Mucosa of descending colon (tissue), 3 donors: ENCODE results near the gene ESR2. TPM values are rescaled to one million over a fixed set of nuclear protein-coding genes. Genes with fewer than 3 reads are reported as not detected.

Source experiments
- ATAC-seq: fragments of 200-7000 bp; cut with Tn5 transposase; one replicate; pipeline ENCODE4 v1.9.1; 2020; ENCODE audit warnings: mild to moderate bottlenecking, moderate library complexity
- DNase-seq, 3 donors: peaks; one replicate each; pipeline ENCODE4 v3.0.0-alpha.2; 2020
- H3K36me3 ChIP-seq: fragments of 200-600 bp; one replicate; pipeline ENCODE4 v1.8.0; 2021; ENCODE audit warnings: low read depth, mild to moderate bottlenecking
- H3K4me1 ChIP-seq: fragments of 200-600 bp; one replicate; pipeline ENCODE4 v1.8.0; 2021; ENCODE audit warnings: low read depth, mild to moderate bottlenecking
- H3K4me3 ChIP-seq: fragments of 200-600 bp; one replicate; pipeline ENCODE4 v1.8.0; 2021; ENCODE audit warnings: mild to moderate bottlenecking
- H3K9me3 ChIP-seq: fragments of 200-600 bp; one replicate; pipeline ENCODE4 v1.8.0; 2021; ENCODE audit warnings: mild to moderate bottlenecking
- CTCF ChIP-seq: fragments of 200-600 bp; IDR thresholded peaks from one replicate; pipeline ENCODE4 v1.8.0; 2022; ENCODE audit warnings: antibody characterized with exemption, mild to moderate bottlenecking
- intact Hi-C, 2 donors: fragments of 100-400 bp; cut with DNase I in 1 of 2; cut with micrococcal nuclease in 1 of 2; formaldehyde crosslinking; loops; one replicate each; pipeline versions ENCODE4 v1.11.0 to v1.11.1; 2022; cut with DNase I, micrococcal nuclease
- total RNA-seq, 3 donors: library from RNA; stranded (reverse); fragmentation: NEBNext Ultra II Directional in 2 of 3; extraction: Animal tissue kit (Norgen Biotek cat#: 25700) in 2 of 3; gene quantifications; one replicate each; pipeline versions ENCODE4 v1.2.1 to v1.2.4, GENCODE V29; 2021 to 2023
- donor health status: DM: no; HTN: no; CAD: no; lungs with moderate emphysema.
- donor health status: DM: no; HTN: no; CAD: no.
- donor health status: DM: no; HTN: yes; CAD: no.

ESR2 gene
- total RNA-seq, 3 donors from 2014 or later, result 0.32 to 0.60 (median 0.41) TPM

- no peak for TF ChIP-seq CTCF
- peak; percentile 23 for ATAC-seq
- no peaks in the 10 kb centered on the region for H3K36me3 ChIP-seq
- intact Hi-C loops, result no loop called here
- no peaks in the 10 kb centered on the region for H3K9me3 ChIP-seq
- H3K4me1 ChIP-seq, result no peaks in the 10 kb centered on the region
- no peak overlapping the region for H3K4me3 ChIP-seq
- peak in 2 of 3 donors; percentile 30 to 39 for DNase-seq
These were observed 97.3 kb downstream of the ESR2 start for GRCh38 chr14:64196814-64197411.

- TF ChIP-seq CTCF, result no peak
- ATAC-seq (no peak), DNase-seq (no peak)
- no peak overlapping the region for H3K4me3 ChIP-seq
- H3K9me3 ChIP-seq, result no peaks in the 10 kb centered on the region
- H3K36me3 ChIP-seq, result no peaks in the 10 kb centered on the region
- no peaks in the 10 kb centered on the region for H3K4me1 ChIP-seq
- intact Hi-C loops, result no loop called here
These were observed 98.1 kb downstream of the ESR2 start for GRCh38 chr14:64196056-64196455.

- no peak for DNase-seq
- Histone ChIP-seq H3K4me3 (no peak overlapping the region), H3K36me3 (no peaks in the 10 kb centered on the region), H3K4me1 (no peaks in the 10 kb centered on the region), H3K9me3 (no peaks in the 10 kb centered on the region)
- TF ChIP-seq CTCF, result no peak
- ATAC-seq, result peak; percentile 57
- intact Hi-C loops, result no loop called here
These were observed 99.0 kb downstream of the ESR2 start for GRCh38 chr14:64195199-64195598.

GRCh38 chr14:64194404-64194803, 99.8 kb downstream of the ESR2 start:
- H3K4me1 ChIP-seq, result no peaks in the 10 kb centered on the region
- DNase-seq (no peak), ATAC-seq (no peak)
- no peak overlapping the region for H3K4me3 ChIP-seq
- no peaks in the 10 kb centered on the region for H3K9me3 ChIP-seq
- no peak for TF ChIP-seq CTCF
- intact Hi-C loops, result no loop called here
- no peaks in the 10 kb centered on the region for H3K36me3 ChIP-seq

GRCh38 chr14:64193821-64194220, 100.3 kb downstream of the ESR2 start:
- intact Hi-C loops, result no loop called here
- ATAC-seq, result no peak

More at GRCh38 chr14:64193821-64194220, 100.3 kb downstream of the ESR2 start:
- no peaks in the 10 kb centered on the region for H3K9me3 ChIP-seq
- H3K36me3 ChIP-seq, result no peaks in the 10 kb centered on the region
- no peak for DNase-seq
- no peaks in the 10 kb centered on the region for H3K4me1 ChIP-seq
- TF ChIP-seq CTCF, result no peak
- no peak overlapping the region for H3K4me3 ChIP-seq
